GM23248 (cell line): Measurements from ENCODE around the gene FRMD6. TPM values are rescaled to one million over a fixed set of nuclear protein-coding genes. Genes with fewer than 3 reads are reported as not detected.
A peak's percentile ranks its signal among the peaks of the same experiment; 100 is the strongest.

ENCODE experiments used
- DNase-seq: peaks from one replicate; pipeline ENCODE4 v3.0.0-alpha.2; 2015
- H2AFZ ChIP-seq: fragments of 200-600 bp; sonication (generic); 2 replicates; pipeline ENCODE4 v1.6.1; 2016; ENCODE audit warnings: antibody characterized with exemption
- H3F3A ChIP-seq: fragments of 200-600 bp; sonication (generic); 2 replicates; pipeline ENCODE4 v1.6.1; 2016; ENCODE audit warnings: mild to moderate bottlenecking, antibody characterized with exemption, mixed run types; ENCODE audit not compliant: insufficient read depth
- H3K27ac ChIP-seq: fragments of 200-600 bp; sonication (generic); 2 replicates; pipeline ENCODE4 v1.5.1; 2016; ENCODE audit warnings: mild to moderate bottlenecking
- H3K27me3 ChIP-seq: fragments of 200-600 bp; sonication (generic); replicated peaks from 2 replicates; pipeline ENCODE4 v1.6.1; 2016; ENCODE audit warnings: mild to moderate bottlenecking; ENCODE audit not compliant: insufficient read depth
- H3K36me3 ChIP-seq: fragments of 200-600 bp; sonication (generic); 2 replicates; pipeline ENCODE4 v1.6.1; 2016; ENCODE audit warnings: low read depth, mild to moderate bottlenecking
- H3K4me1 ChIP-seq: fragments of 200-600 bp; sonication (generic); 2 replicates; pipeline ENCODE4 v1.6.1; 2016; ENCODE audit warnings: mild to moderate bottlenecking; ENCODE audit not compliant: insufficient read depth
- H3K4me2 ChIP-seq: fragments of 200-600 bp; sonication (generic); one replicate; pipeline ENCODE4 v1.6.1; 2016; ENCODE audit warnings: mild to moderate bottlenecking; ENCODE audit not compliant: unreplicated experiment
- H3K4me3 ChIP-seq: fragments of 200-600 bp; sonication (generic); 2 replicates; pipeline ENCODE4 v1.5.1; 2016; ENCODE audit warnings: mild to moderate bottlenecking
- H3K79me2 ChIP-seq: fragments of 200-600 bp; sonication (generic); 2 replicates; pipeline ENCODE4 v1.6.1; 2016; ENCODE audit warnings: mild to moderate bottlenecking; ENCODE audit not compliant: insufficient read depth
- H3K9ac ChIP-seq: fragments of 200-600 bp; sonication (generic); 2 replicates; pipeline ENCODE4 v1.6.1; 2016; ENCODE audit warnings: mild to moderate bottlenecking
- H3K9me2 ChIP-seq: fragments of 200-600 bp; sonication (generic); 2 replicates; pipeline ENCODE4 v1.6.1; 2016; ENCODE audit warnings: mixed run types, mild to moderate bottlenecking, moderate library complexity; ENCODE audit not compliant: insufficient read depth
- H3K9me3 ChIP-seq: fragments of 200-600 bp; sonication (generic); one replicate; pipeline ENCODE4 v1.6.1; 2017; ENCODE audit warnings: low read depth
- H4K20me1 ChIP-seq: fragments of 200-600 bp; sonication (generic); 2 replicates; pipeline ENCODE4 v1.6.0; 2016; ENCODE audit not compliant: insufficient read depth
- EZH2 ChIP-seq: fragments of 200-600 bp; sonication (generic); IDR thresholded peaks from 2 replicates; pipeline ENCODE4 v1.6.1; 2018; ENCODE audit warnings: antibody characterized with exemption, mild to moderate bottlenecking; ENCODE audit not compliant: insufficient read depth, poor library complexity, severe bottlenecking
- EZH2phosphoT487 ChIP-seq: fragments of 200-600 bp; sonication (generic); IDR thresholded peaks from 2 replicates; pipeline ENCODE4 v1.6.1; 2018; ENCODE audit warnings: antibody characterized with exemption, moderate library complexity, mild to moderate bottlenecking, low read depth; ENCODE audit not compliant: insufficient read depth
- WGBS, 2 experiments: methylation state at CpG; one replicate each; pipeline ENCODE4 v1.1.6; 2015 to 2017; ENCODE audit warnings: low lambda C conversion rate in 2 of 2, low coverage in 1 of 2; ENCODE audit errors: missing lambda C conversion rate in 2 of 2; 5-methylcytosine and 5-hydroxymethylcytosine counted together
- in situ Hi-C: fragments of 300-500 bp; cut with MboI; formaldehyde crosslinking; loops from 2 replicates; pipeline ENCODE4 v1.15.0; 2020
- polyA plus RNA-seq: library from polyadenylated mRNA; unstranded; fragments of >200 nt; fragmentation: Nextera tagmentation; extraction: Ambion mirVana; gene quantifications from 2 replicates; pipeline ENCODE4 v1.2.1, GENCODE V29; 2016
- total RNA-seq: library from RNA; depleted of rRNA; stranded (reverse); fragments of >200 nt; shearing (Covaris generic); gene quantifications from 2 replicates; pipeline ENCODE4 v1.2.3, GENCODE V29; 2014

Gene FRMD6
- total and polyA plus RNA-seq, 2 experiments from 2014 or later, result 550 to 795 TPM

GRCh38 chr14:51660741-51661140 lies 9.0 kb downstream of the FRMD6 start:
- H3K9me3 ChIP-seq, result no peaks in the 10 kb centered on the region
- peak overlapping the region; percentile 97 for H3K4me3 ChIP-seq
- peaks cover 68% of the 10 kb centered on the region for H3K36me3 ChIP-seq
- no peaks in the 10 kb centered on the region for H3K27me3 ChIP-seq
- H4K20me1 ChIP-seq, result peaks cover 82% of the 10 kb centered on the region
- peak overlapping the region; percentile 97 for H3K27ac ChIP-seq
- no peak overlapping the region for H2AFZ ChIP-seq
- peak overlapping the region; percentile 85 for H3K4me2 ChIP-seq
- H3K4me1 ChIP-seq, result peaks cover 84% of the 10 kb centered on the region
- H3K9me2 ChIP-seq, result no peaks in the 10 kb centered on the region
- DNase-seq, result peak; percentile 39
- 90 to 94% methylated on average over 2 of the region's 2 CpGs for WGBS, 2 experiments
- H3K79me2 ChIP-seq, result peaks cover 100% of the 10 kb centered on the region
- H3F3A ChIP-seq, result peaks cover 99% of the 10 kb centered on the region
- in situ Hi-C loops, result no loop called here
- TF ChIP-seq EZH2phosphoT487 (no peak), EZH2 (no peak)
- H3K9ac ChIP-seq, result peak overlapping the region; percentile 99

GRCh38 chr14:51661504-51661903 lies 9.8 kb downstream of the FRMD6 start:
- peaks cover 90% of the 10 kb centered on the region for H3K4me1 ChIP-seq
- H3K4me3 ChIP-seq, result peak overlapping the region; percentile 97
- peaks cover 89% of the 10 kb centered on the region for H4K20me1 ChIP-seq
- no peaks in the 10 kb centered on the region for H3K9me3 ChIP-seq
- H3F3A ChIP-seq, result peaks cover 100% of the 10 kb centered on the region
- no peaks in the 10 kb centered on the region for H3K27me3 ChIP-seq
- peaks cover 68% of the 10 kb centered on the region for H3K36me3 ChIP-seq
- no peaks in the 10 kb centered on the region for H3K9me2 ChIP-seq
- peaks cover 100% of the 10 kb centered on the region for H3K79me2 ChIP-seq
- peak overlapping the region; percentile 99 for H3K9ac ChIP-seq
- TF ChIP-seq EZH2phosphoT487, result no peak
- TF ChIP-seq EZH2, result no peak
- H2AFZ ChIP-seq, result no peak overlapping the region
- H3K4me2 ChIP-seq, result peak overlapping the region; percentile 85
- H3K27ac ChIP-seq, result peak overlapping the region; percentile 97
- peak; percentile 79 for DNase-seq
- in situ Hi-C loops, result no loop called here

DNA sequence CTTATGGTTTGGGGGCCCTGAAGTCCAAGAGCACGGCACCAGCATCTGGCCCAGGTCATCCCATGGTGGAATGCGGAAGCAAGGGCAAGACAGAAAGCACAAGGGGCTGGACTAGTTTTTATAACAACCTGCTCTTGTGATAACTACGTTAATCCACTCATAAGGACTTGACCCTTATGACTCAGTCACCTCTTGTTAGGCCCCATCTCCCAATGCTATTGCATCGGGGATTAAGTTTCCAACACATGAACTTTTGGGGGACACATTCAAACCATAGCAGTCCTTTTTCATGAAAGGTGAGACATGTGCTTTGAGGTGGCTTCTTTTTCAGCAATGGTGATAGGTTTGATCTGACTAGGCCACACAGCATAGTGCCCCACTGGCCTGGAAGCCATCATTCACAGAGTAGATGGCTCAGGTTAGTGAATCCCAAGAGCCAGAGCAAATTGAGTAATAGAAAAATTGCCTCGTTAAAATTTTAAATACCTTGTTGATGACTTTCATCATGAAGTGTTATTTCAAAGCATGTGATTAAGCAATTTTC lies 12.1 kb downstream of the FRMD6 start:
- Histone ChIP-seq H4K20me1 (peaks cover 85% of the 10 kb centered on the region), H3K4me2 (peak overlapping the region; percentile 48), H3K27me3 (no peaks in the 10 kb centered on the region), H3K9ac (peak overlapping the region; percentile 2; the same call in 1 of the 2 replicates), H3K27ac (peak overlapping the region; percentile 97), H2AFZ (no peak overlapping the region), H3F3A (peaks cover 99% of the 10 kb centered on the region), H3K79me2 (peaks cover 100% of the 10 kb centered on the region), H3K9me2 (no peaks in the 10 kb centered on the region), H3K9me3 (no peaks in the 10 kb centered on the region), H3K4me3 (peak overlapping the region; percentile 4; the same call in 1 of the 2 replicates), H3K36me3 (peaks cover 62% of the 10 kb centered on the region), H3K4me1 (peaks cover 86% of the 10 kb centered on the region)
- no peak for DNase-seq
- in situ Hi-C loops, result no loop called here
- 75 to 79% methylated on average over 5 of the region's 5 CpGs for WGBS, 2 experiments
- TF ChIP-seq EZH2phosphoT487, result no peak
- TF ChIP-seq EZH2, result no peak

GRCh38 chr14:51666070-51666469 lies 14.4 kb downstream of the FRMD6 start:
- in situ Hi-C loops, result no loop called here
- WGBS, 2 experiments, result 81 to 83% methylated on average over 3 of the region's 3 CpGs
- peak overlapping the region; percentile 7 for H3K4me3 ChIP-seq
- no peaks in the 10 kb centered on the region for H3K27me3 ChIP-seq
- peak overlapping the region; percentile 48 for H3K4me2 ChIP-seq
- H3K9ac ChIP-seq, result peak overlapping the region; percentile 21
- no peaks in the 10 kb centered on the region for H3K9me2 ChIP-seq
- TF ChIP-seq EZH2 (no peak), EZH2phosphoT487 (no peak)
- no peak for DNase-seq
- peaks cover 99% of the 10 kb centered on the region for H3F3A ChIP-seq
- no peaks in the 10 kb centered on the region for H3K9me3 ChIP-seq
- H3K36me3 ChIP-seq, result peaks cover 48% of the 10 kb centered on the region
- H3K27ac ChIP-seq, result peak overlapping the region; percentile 97
- H2AFZ ChIP-seq, result no peak overlapping the region
- peaks cover 80% of the 10 kb centered on the region for H4K20me1 ChIP-seq
- H3K79me2 ChIP-seq, result peaks cover 100% of the 10 kb centered on the region
- H3K4me1 ChIP-seq, result peaks cover 84% of the 10 kb centered on the region
